Spleen (tissue), 11 donors: ENCODE results near the gene ASB14. TPM values are rescaled to one million over a fixed set of nuclear protein-coding genes. Genes with fewer than 3 reads are reported as not detected.
"Not testable (repeated sequence)": the region's sequence is repeated elsewhere in the genome, so short reads cannot be mapped to it uniquely, and the experiment has no call there.

Experiments used
- DNase-seq: peaks from one replicate; pipeline ENCODE4 v3.0.0-alpha.2; 2020
- H3K27ac ChIP-seq, 8 donors: fragments of 200-600 bp; sonication (generic) in 7 of 8; 1 replicate in 4 of 8; 2 replicates in 4 of 8; pipeline versions ENCODE4 v1.5.0 to v1.8.0; 2016 to 2021; ENCODE audit warnings: inconsistent platforms in 4 of 8, mild to moderate bottlenecking in 4 of 8, moderate library complexity in 1 of 8
- H3K27me3 ChIP-seq, 7 donors: fragments of 200-600 bp; sonication (generic) in 6 of 7; replicated peaks in 1 of 7; 1 replicate in 4 of 7; 2 replicates in 3 of 7; pipeline versions ENCODE4 v1.5.0 to v1.8.0; 2016 to 2021; ENCODE audit warnings: inconsistent platforms in 3 of 7, mild to moderate bottlenecking in 1 of 7
- H3K36me3 ChIP-seq, 6 donors: fragments of 200-600 bp; sonication (generic) in 5 of 6; 1 replicate in 4 of 6; 2 replicates in 2 of 6; pipeline versions ENCODE4 v1.5.0 to v1.8.0; 2016 to 2021; ENCODE audit warnings: inconsistent platforms in 2 of 6
- H3K4me1 ChIP-seq, 6 donors: fragments of 200-600 bp; sonication (generic) in 5 of 6; 1 replicate in 3 of 6; 2 replicates in 3 of 6; pipeline versions ENCODE4 v1.5.0 to v1.8.0; 2016 to 2021; ENCODE audit warnings: inconsistent platforms in 3 of 6
- H3K4me3 ChIP-seq, 8 donors: fragments of 200-600 bp; sonication (generic) in 7 of 8; 1 replicate in 4 of 8; 2 replicates in 4 of 8; pipeline versions ENCODE4 v1.5.0 to v1.8.0; 2016 to 2021; ENCODE audit warnings: inconsistent platforms in 4 of 8, mild to moderate bottlenecking in 4 of 8, moderate library complexity in 2 of 8
- H3K9me3 ChIP-seq, 8 donors: fragments of 200-600 bp; sonication (generic) in 7 of 8; 1 replicate in 4 of 8; 2 replicates in 4 of 8; pipeline versions ENCODE4 v1.5.0 to v1.8.0; 2016 to 2021; ENCODE audit warnings: inconsistent platforms in 4 of 8
- CTCF ChIP-seq, 11 experiments: fragments of 200-600 bp in 7 of 11; fragments of 450-650 bp in 4 of 11; sonication (generic) in 4 of 11; IDR thresholded peaks in 8 of 11; conservative IDR thresholded peaks in 3 of 11; 1 replicate in 7 of 11; 2 replicates in 4 of 11; pipeline versions ENCODE4 v1.4.0 to v1.8.0; 2016 to 2021; ENCODE audit warnings: antibody characterized with exemption in 11 of 11, inconsistent platforms in 4 of 11, mild to moderate bottlenecking in 1 of 11
- POLR2A ChIP-seq, 3 donors: fragments of 450-650 bp; IDR thresholded peaks; one replicate each; pipeline ENCODE4 v1.5.1; 2017; ENCODE audit warnings: antibody characterized with exemption in 3 of 3, mild to moderate bottlenecking in 1 of 3
- POLR2AphosphoS5 ChIP-seq, 3 donors: sonication (generic); formaldehyde crosslinking; IDR thresholded peaks; one replicate each; pipeline ENCODE4 v1.5.1; 2017; ENCODE audit warnings: antibody characterized with exemption in 3 of 3
- WGBS, 5 donors: extraction: QIAGEN DNeasy Blood & Tissue Kit in 3 of 5; methylation state at CpG; one replicate each; pipeline versions ENCODE4 v1.1.5 to v1.1.7; 2013 to 2018; 5-methylcytosine and 5-hydroxymethylcytosine counted together
- intact Hi-C: fragments of 100-400 bp; cut with DNase I; formaldehyde crosslinking; loops from one replicate; pipeline ENCODE4 v1.15.0; 2023; ENCODE audit warnings: low total_unique reads
- polyA plus RNA-seq, 3 donors: library from polyadenylated mRNA; stranded (reverse); fragments of 200-250 nt; gene quantifications; one replicate each; pipeline ENCODE4 v1.2.1, GENCODE V29; 2013
- total RNA-seq, 7 donors: library from RNA; depleted of rRNA in 3 of 7; stranded (reverse); fragments of >200 nt in 3 of 7; fragmentation: NEBNext Ultra II Directional in 4 of 7; extraction: Animal tissue kit (Norgen Biotek cat#: 25700) in 4 of 7; gene quantifications; one replicate each; pipeline versions ENCODE4 v1.1.0 to v1.2.1, GENCODE V29; 2016 to 2021
- donor health status: healthy with polysubstance abuse.
- donor health status: DM: no; HTN: no; CAD: no; lungs with moderate emphysema.
- donor health status: DM: no; HTN: no; CAD: no.
- donor health status: Bipolar disorder and iron deficiency.
- donor health status: healthy.
- donor health status: DM: no; HTN: no; CAD: no.
- donor health status: DM: yes; HTN: yes; CAD: no.

Gene ASB14
- total and polyA plus RNA-seq, 10 donors, result 0.07 TPM; not detected in 9

- Histone ChIP-seq H3K4me3 (no peak overlapping the region), H3K4me1 (no peaks in the 10 kb centered on the region), H3K27ac (no peak overlapping the region), H3K27me3 (no peaks in the 10 kb centered on the region), H3K36me3 (no peaks in the 10 kb centered on the region), H3K9me3 (no peaks in the 10 kb centered on the region)
- no peak for DNase-seq
- TF ChIP-seq POLR2AphosphoS5 (IDR thresholded peaks at IDR 0.05) (no peak), POLR2A (IDR thresholded peaks at IDR 0.05) (no peak), CTCF (IDR thresholded peaks at IDR 0.05 in 8 of 11, conservative IDR thresholded peaks at IDR 0.05 in 3 of 11) (no peak)
- WGBS, 5 donors, result 80 to 94% (median 92%) methylated on average over 3 of the region's 3 CpGs
- intact Hi-C loops, result no loop called here
These were observed 38.7 kb upstream of the ASB14 start for GRCh38 chr3:57331078-57331610.

GRCh38 chr3:57326498-57326897 lies 34.0 kb upstream of the ASB14 start:
- H3K27ac ChIP-seq, H3K27me3 ChIP-seq, H3K9me3 ChIP-seq, intact Hi-C loops, H3K4me1 ChIP-seq, H3K36me3 ChIP-seq, H3K4me3 ChIP-seq, DNase-seq: not testable (repeated sequence)
- 89 to 95% (median 92%) methylated on average over 1 of the region's 1 CpG for WGBS, 5 donors

- intact Hi-C loops, result no loop called here
- H3K4me1 ChIP-seq, result no peaks in the 10 kb centered on the region
- H3K36me3 ChIP-seq, result no peaks in the 10 kb centered on the region
- H3K4me3 ChIP-seq, result no peak overlapping the region
- H3K9me3 ChIP-seq, result peaks cover 0 to 13% (median 9%) of the 10 kb centered on the region in 8 donors
- H3K27me3 ChIP-seq, result no peaks in the 10 kb centered on the region
- DNase-seq, result no peak
- 88 to 100% (median 97%) methylated on average over 3 of the region's 3 CpGs for WGBS, 5 donors
- H3K27ac ChIP-seq, result no peak overlapping the region
- TF ChIP-seq POLR2AphosphoS5 (IDR thresholded peaks at IDR 0.05) (no peak), POLR2A (IDR thresholded peaks at IDR 0.05) (no peak), CTCF (IDR thresholded peaks at IDR 0.05 in 8 of 11, conservative IDR thresholded peaks at IDR 0.05 in 3 of 11) (no peak)
These were observed 21.7 kb upstream of the ASB14 start for GRCh38 chr3:57314204-57314603.

GRCh38 chr3:57309769-57310360 lies 17.4 kb upstream of the ASB14 start:
- intact Hi-C loops, result no loop called here
- Histone ChIP-seq H3K36me3 (no peaks in the 10 kb centered on the region), H3K27me3 (no peaks in the 10 kb centered on the region), H3K9me3 (no peaks in the 10 kb centered on the region), H3K4me1 (no peaks in the 10 kb centered on the region), H3K27ac (no peak overlapping the region), H3K4me3 (no peak overlapping the region)
- no peak for DNase-seq
- TF ChIP-seq POLR2A (IDR thresholded peaks at IDR 0.05) (no peak), CTCF (IDR thresholded peaks at IDR 0.05 in 8 of 11, conservative IDR thresholded peaks at IDR 0.05 in 3 of 11) (no peak), POLR2AphosphoS5 (IDR thresholded peaks at IDR 0.05) (no peak)
- 47 to 58% (median 51%) methylated on average over 3 of the region's 3 CpGs for WGBS, 5 donors

GRCh38 chr3:57303520-57303919 lies 11.0 kb upstream of the ASB14 start:
- WGBS, 5 donors, result 91 to 97% (median 95%) methylated on average over 7 of the region's 7 CpGs
- H3K27me3 ChIP-seq, H3K36me3 ChIP-seq, H3K27ac ChIP-seq, H3K4me3 ChIP-seq, DNase-seq, intact Hi-C loops, H3K4me1 ChIP-seq, H3K9me3 ChIP-seq: not testable (repeated sequence)
